ENCODE results near the gene TSN. TPM values are rescaled to one million over a fixed set of nuclear protein-coding genes. Genes with fewer than 3 reads are reported as not detected.

The TSN gene
- total RNA-seq, 1 donor from 2014 or later = 61.4 TPM

DNA sequence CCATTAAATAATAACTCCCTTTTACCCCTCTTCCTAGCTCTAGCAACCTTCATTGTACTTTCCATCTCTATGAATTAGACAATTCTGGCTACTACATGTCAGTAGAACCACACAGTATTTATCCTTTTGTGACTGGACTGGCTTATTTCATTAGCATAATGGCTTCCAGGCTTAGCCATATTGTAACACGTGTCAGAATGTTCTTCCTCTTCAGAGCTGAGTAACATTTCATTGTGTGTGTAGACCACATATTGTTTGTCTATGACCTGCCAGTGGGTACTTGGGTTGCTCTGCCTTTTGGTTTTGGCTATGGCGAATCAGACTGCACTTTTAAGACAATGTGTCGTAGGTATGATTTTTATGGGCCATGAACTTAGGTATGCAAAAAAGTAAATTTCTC, 20.9 kb downstream of the TSN start:
- Mint-ChIP-seq H3K27ac (ENCODE audit: unreplicated experiment) (no peak overlapping the region), H3K4me3 (ENCODE audit: unreplicated experiment) (no peak overlapping the region), H3K9me3 (ENCODE audit: unreplicated experiment) (no peaks in the 10 kb centered on the region), H3K27me3 (ENCODE audit: unreplicated experiment) (peaks cover 8% of the 10 kb centered on the region), H3K36me3 (ENCODE audit: unreplicated experiment) (no peaks in the 10 kb centered on the region), H3K4me1 (ENCODE audit: unreplicated experiment) (peaks cover 13% of the 10 kb centered on the region)
- no peak for DNase-seq (ENCODE audit: extremely low spot score, unreplicated experiment)
- TF ChIP-seq CTCF (IDR thresholded peaks at IDR 0.05) = no peak

- TF ChIP-seq CTCF (IDR thresholded peaks at IDR 0.05) = no peak
- Mint-ChIP-seq H3K4me1 (ENCODE audit: unreplicated experiment) (peaks cover 10% of the 10 kb centered on the region), H3K27me3 (ENCODE audit: unreplicated experiment) (peaks cover 10% of the 10 kb centered on the region), H3K4me3 (ENCODE audit: unreplicated experiment) (no peak overlapping the region), H3K36me3 (ENCODE audit: unreplicated experiment) (no peaks in the 10 kb centered on the region), H3K27ac (ENCODE audit: unreplicated experiment) (no peak overlapping the region), H3K9me3 (ENCODE audit: unreplicated experiment) (no peaks in the 10 kb centered on the region)
- DNase-seq (ENCODE audit: extremely low spot score, unreplicated experiment) = no peak
These were observed 21.6 kb downstream of the TSN start for GRCh38 chr2:121776885-121777698.

DNA sequence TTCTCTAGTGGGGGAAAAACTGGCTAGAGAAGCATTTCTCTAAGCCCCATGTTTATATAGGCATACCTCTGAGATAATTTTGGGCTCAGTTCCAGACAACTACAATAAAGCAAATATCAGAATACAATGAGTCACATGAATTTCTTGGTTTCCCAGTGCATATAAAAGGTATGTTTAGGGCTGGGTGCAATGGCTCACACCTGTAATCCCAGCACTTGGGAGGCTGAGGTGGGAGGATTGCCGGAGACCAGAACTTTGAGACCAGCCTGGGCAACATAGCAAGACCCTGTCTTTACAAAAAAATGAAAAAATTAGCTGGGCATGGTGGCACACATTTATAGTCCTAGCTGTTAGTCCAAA, 22.2 kb downstream of the TSN start:
- no peak for TF ChIP-seq CTCF (IDR thresholded peaks at IDR 0.05)
- Mint-ChIP-seq H3K4me3 (ENCODE audit: unreplicated experiment) (no peak overlapping the region), H3K36me3 (ENCODE audit: unreplicated experiment) (no peaks in the 10 kb centered on the region), H3K27ac (ENCODE audit: unreplicated experiment) (no peak overlapping the region), H3K4me1 (ENCODE audit: unreplicated experiment) (peaks cover 10% of the 10 kb centered on the region), H3K9me3 (ENCODE audit: unreplicated experiment) (no peaks in the 10 kb centered on the region), H3K27me3 (ENCODE audit: unreplicated experiment) (peaks cover 14% of the 10 kb centered on the region)
- no peak for DNase-seq (ENCODE audit: extremely low spot score, unreplicated experiment)

DNA sequence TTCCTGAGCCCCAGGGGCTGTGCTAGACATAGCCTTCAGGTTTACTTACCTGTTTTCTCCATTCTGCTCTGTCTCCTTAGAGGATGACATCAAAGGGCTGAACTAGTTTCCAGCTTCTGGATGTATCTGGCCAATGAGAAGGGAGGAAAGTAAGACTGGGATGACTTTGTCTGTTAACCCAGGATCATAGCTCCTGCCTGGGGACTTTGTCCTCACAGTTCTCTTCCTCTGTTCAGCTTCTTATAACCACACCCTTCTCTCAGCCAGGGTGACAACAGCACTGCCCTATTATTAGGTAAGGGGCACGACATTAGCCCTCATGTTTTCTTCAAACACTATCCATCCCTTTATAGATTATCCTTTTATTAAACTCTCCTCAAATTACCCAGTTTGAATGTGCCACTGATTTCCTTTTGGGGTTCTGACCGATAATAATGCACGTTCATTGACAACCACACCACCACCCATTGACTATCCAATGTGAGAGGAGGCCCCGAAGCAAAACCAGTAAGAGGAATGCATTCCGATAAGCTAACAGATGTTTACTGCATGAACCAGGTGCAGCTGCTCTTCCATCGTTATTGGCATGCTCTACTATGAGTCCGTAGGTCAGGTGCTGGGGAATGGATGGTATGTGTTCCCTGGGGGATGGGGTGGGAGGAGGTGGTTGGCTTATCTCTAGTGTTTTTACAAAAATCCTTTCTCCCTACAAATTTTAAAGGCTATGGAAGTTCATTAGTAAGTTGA, 23.5 kb downstream of the TSN start:
- Mint-ChIP-seq H3K27ac (ENCODE audit: unreplicated experiment) (no peak overlapping the region), H3K36me3 (ENCODE audit: unreplicated experiment) (no peaks in the 10 kb centered on the region)

More for the DNA sequence above, 23.5 kb downstream of the TSN start:
- DNase-seq (ENCODE audit: extremely low spot score, unreplicated experiment) = no peak
- H3K27me3 Mint-ChIP-seq (ENCODE audit: unreplicated experiment) = peaks cover 24% of the 10 kb centered on the region
- no peak overlapping the region for H3K4me3 Mint-ChIP-seq (ENCODE audit: unreplicated experiment)
- no peaks in the 10 kb centered on the region for H3K9me3 Mint-ChIP-seq (ENCODE audit: unreplicated experiment)
- no peak for TF ChIP-seq CTCF (IDR thresholded peaks at IDR 0.05)
- H3K4me1 Mint-ChIP-seq (ENCODE audit: unreplicated experiment) = peaks cover 10% of the 10 kb centered on the region
